ENCODE data around the gene MIEN1. TPM values are rescaled to one million over a fixed set of nuclear protein-coding genes. Genes with fewer than 3 reads are reported as not detected.
"Not testable (repeated sequence)": the region's sequence is repeated elsewhere in the genome, so short reads cannot be mapped to it uniquely, and the experiment has no call there.

The MIEN1 gene
- total RNA-seq, 1 donor from 2014 or later, result 43.4 TPM

- Mint-ChIP-seq H3K36me3 (ENCODE audit: insufficient read depth) (peaks cover 5% of the 10 kb centered on the region), H3K4me3 (ENCODE audit: low read depth) (no peak overlapping the region), H3K27me3 (peaks cover 24% of the 10 kb centered on the region), H3K9me3 (ENCODE audit: low read depth) (no peaks in the 10 kb centered on the region), H3K4me1 (ENCODE audit: low read depth) (peaks cover 2% of the 10 kb centered on the region), H3K27ac (no peak overlapping the region)
- DNase-seq (ENCODE audit: low spot score, unreplicated experiment), result no peak
- TF ChIP-seq CTCF (IDR thresholded peaks at IDR 0.05; ENCODE audit: unreplicated experiment), result no peak
Measured at GRCh38 chr17:39751016-39751543, 20.7 kb upstream of the MIEN1 start.

GRCh38 chr17:39750131-39751015 is 20.0 kb upstream of the MIEN1 start:
- Mint-ChIP-seq H3K4me1 (ENCODE audit: low read depth) (peaks cover under 1% of the 10 kb centered on the region), H3K4me3 (ENCODE audit: low read depth) (no peak overlapping the region), H3K27me3 (peaks cover 17% of the 10 kb centered on the region), H3K36me3 (ENCODE audit: insufficient read depth) (peaks cover 7% of the 10 kb centered on the region), H3K27ac (no peak overlapping the region), H3K9me3 (ENCODE audit: low read depth) (no peaks in the 10 kb centered on the region)
- TF ChIP-seq CTCF (IDR thresholded peaks at IDR 0.05; ENCODE audit: unreplicated experiment), result no peak
- DNase-seq (ENCODE audit: low spot score, unreplicated experiment), result no peak

DNA sequence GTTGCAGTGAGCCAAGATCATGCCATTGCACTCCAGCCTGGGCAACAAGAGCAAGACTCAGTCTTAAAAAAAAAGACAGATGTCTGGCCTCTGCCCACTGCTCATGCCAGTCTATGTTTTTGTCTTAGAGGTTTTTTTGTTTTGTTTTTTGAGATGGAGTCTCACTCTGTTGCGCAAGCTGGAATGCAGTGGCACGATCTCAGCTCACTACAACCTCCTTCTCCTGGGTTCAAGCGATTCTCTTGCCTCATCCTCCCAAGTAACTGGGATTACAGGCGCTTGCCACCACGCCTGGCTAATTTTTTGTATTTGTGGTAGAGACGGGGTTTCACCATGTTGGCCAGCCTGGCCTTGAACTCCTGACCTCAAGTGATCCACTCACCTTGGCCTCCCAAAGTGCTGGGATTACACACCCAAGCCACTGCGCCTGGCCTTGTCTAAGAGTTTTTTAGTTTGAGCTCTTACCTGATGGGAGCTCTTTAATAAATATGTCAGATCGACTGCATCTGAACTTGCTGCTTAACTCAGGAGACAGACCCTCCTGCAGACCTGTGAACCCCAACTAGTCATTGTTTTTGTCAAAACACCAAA is 18.2 kb upstream of the MIEN1 start:
- not testable (repeated sequence) for H3K27ac Mint-ChIP-seq; H3K4me3 Mint-ChIP-seq (ENCODE audit: low read depth); H3K4me1 Mint-ChIP-seq (ENCODE audit: low read depth); H3K36me3 Mint-ChIP-seq (ENCODE audit: insufficient read depth); H3K9me3 Mint-ChIP-seq (ENCODE audit: low read depth); DNase-seq (ENCODE audit: low spot score, unreplicated experiment)
- H3K27me3 Mint-ChIP-seq, result peaks cover 13% of the 10 kb centered on the region

DNA sequence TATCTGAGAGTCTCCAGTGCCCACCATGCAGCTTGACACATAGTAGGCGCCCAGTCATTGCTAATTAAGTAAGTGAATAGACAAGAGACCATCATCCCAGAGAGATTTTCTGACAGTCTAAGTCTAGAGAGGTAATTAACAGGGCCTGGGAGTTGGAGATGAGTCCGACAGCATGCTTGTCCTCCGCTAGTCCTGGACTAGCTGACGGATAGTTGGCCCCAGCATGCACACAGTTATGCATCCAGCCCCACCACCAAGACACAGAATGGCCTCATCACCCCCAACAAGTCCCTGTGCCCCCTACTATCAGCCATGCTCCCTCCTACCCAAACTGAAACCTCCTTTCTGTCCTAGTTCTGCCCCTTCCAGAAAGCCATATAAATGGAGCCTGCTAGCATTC is 17.4 kb upstream of the MIEN1 start:
- TF ChIP-seq CTCF (IDR thresholded peaks at IDR 0.05; ENCODE audit: unreplicated experiment), result no peak
- Mint-ChIP-seq H3K27ac (no peak overlapping the region), H3K27me3 (peaks cover 5% of the 10 kb centered on the region), H3K4me3 (ENCODE audit: low read depth) (no peak overlapping the region), H3K36me3 (ENCODE audit: insufficient read depth) (peaks cover 9% of the 10 kb centered on the region), H3K9me3 (ENCODE audit: low read depth) (no peaks in the 10 kb centered on the region), H3K4me1 (ENCODE audit: low read depth) (no peaks in the 10 kb centered on the region)
- no peak for DNase-seq (ENCODE audit: low spot score, unreplicated experiment)

DNA sequence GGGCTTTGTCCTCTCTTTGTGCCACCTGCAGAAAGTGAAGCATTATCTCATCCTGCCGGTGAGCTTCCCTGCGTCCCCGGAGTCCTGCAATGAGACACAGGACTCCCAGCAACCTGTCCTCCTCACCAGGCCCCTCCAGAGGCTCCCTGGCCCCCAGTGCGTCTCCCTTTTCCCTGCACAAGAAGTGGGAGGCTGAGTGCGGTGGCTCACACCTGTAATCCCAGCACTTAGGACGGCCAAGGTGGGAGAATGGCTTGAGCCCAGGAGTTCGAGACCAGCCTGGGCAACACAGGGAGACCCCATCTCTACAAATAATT is 15.8 kb upstream of the MIEN1 start:
- H3K27ac Mint-ChIP-seq, result no peak overlapping the region
- no peak overlapping the region for H3K4me3 Mint-ChIP-seq (ENCODE audit: low read depth)
- H3K4me1 Mint-ChIP-seq (ENCODE audit: low read depth), result no peaks in the 10 kb centered on the region
- peaks cover 9% of the 10 kb centered on the region for H3K36me3 Mint-ChIP-seq (ENCODE audit: insufficient read depth)
- H3K9me3 Mint-ChIP-seq (ENCODE audit: low read depth), result no peaks in the 10 kb centered on the region
- TF ChIP-seq CTCF (IDR thresholded peaks at IDR 0.05; ENCODE audit: unreplicated experiment), result no peak
- DNase-seq (ENCODE audit: low spot score, unreplicated experiment), result no peak
- H3K27me3 Mint-ChIP-seq, result no peaks in the 10 kb centered on the region

Measured in progenitor cell of endocrine pancreas (in vitro differentiated cells).